H9 (cell line): ENCODE measurements around the gene ST6GALNAC1. TPM values are rescaled to one million over a fixed set of nuclear protein-coding genes. Genes with fewer than 3 reads are reported as not detected.

Experiments used
- DNase-seq: peaks from one replicate; pipeline ENCODE4 v3.0.0-alpha.2; 2017
- H2AFZ ChIP-seq: one replicate; pipeline ENCODE4 v1.6.1; 2013; ENCODE audit warnings: mild to moderate bottlenecking, low read length, control low read depth, moderate library complexity
- H2AK5ac ChIP-seq: 2 replicates; pipeline ENCODE4 v1.6.1; 2013; ENCODE audit warnings: low read length, control low read depth, mixed read lengths; ENCODE audit not compliant: insufficient read length
- H2BK120ac ChIP-seq: one replicate; pipeline ENCODE4 v1.6.1; 2013; ENCODE audit warnings: low read depth, mild to moderate bottlenecking, low read length, control low read depth, inconsistent platforms; ENCODE audit not compliant: poor library complexity, severe bottlenecking
- H2BK12ac ChIP-seq: 2 replicates; pipeline ENCODE4 v1.6.1; 2013; ENCODE audit warnings: low read length, control low read depth, mixed read lengths, low read depth; ENCODE audit not compliant: insufficient read length
- H2BK15ac ChIP-seq: 2 replicates; pipeline ENCODE4 v1.6.1; 2013; ENCODE audit warnings: low read depth, low read length, control low read depth
- H2BK20ac ChIP-seq: one replicate; pipeline ENCODE4 v1.6.1; 2013; ENCODE audit warnings: low read depth, mild to moderate bottlenecking, low read length, control low read depth, inconsistent platforms; ENCODE audit not compliant: poor library complexity, severe bottlenecking
- H2BK5ac ChIP-seq: 2 replicates; pipeline ENCODE4 v1.6.1; 2013; ENCODE audit warnings: low read length, control low read depth, mixed read lengths; ENCODE audit not compliant: insufficient read length
- H3K14ac ChIP-seq: 2 replicates; pipeline ENCODE4 v1.6.1; 2013; ENCODE audit warnings: low read length, control low read depth; ENCODE audit not compliant: insufficient read depth
- H3K18ac ChIP-seq: 2 replicates; pipeline ENCODE4 v1.6.1; 2013; ENCODE audit warnings: low read depth, mild to moderate bottlenecking, mixed read lengths, low read length, control low read depth; ENCODE audit not compliant: insufficient read length
- H3K23ac ChIP-seq: 2 replicates; pipeline ENCODE4 v1.6.1; 2013; ENCODE audit warnings: low read length, control low read depth, mixed read lengths, low read depth; ENCODE audit not compliant: insufficient read length
- H3K23me2 ChIP-seq: 2 replicates; pipeline ENCODE4 v1.6.1; 2013; ENCODE audit warnings: low read depth, mild to moderate bottlenecking, mixed read lengths, low read length, control low read depth; ENCODE audit not compliant: insufficient read length, poor library complexity, severe bottlenecking
- H3K27ac ChIP-seq: 2 replicates; pipeline ENCODE4 v1.5.1; 2013; ENCODE audit warnings: low read length, control low read depth, mixed read lengths, low read depth; ENCODE audit not compliant: insufficient read length
- H3K27me3 ChIP-seq: 2 replicates; pipeline ENCODE4 v1.6.1; 2013; ENCODE audit warnings: low read length, control low read depth, inconsistent platforms; ENCODE audit not compliant: insufficient read depth
- H3K4ac ChIP-seq: 2 replicates; pipeline ENCODE4 v1.6.1; 2013; ENCODE audit warnings: low read depth, mild to moderate bottlenecking, control low read depth, inconsistent platforms, low read length, moderate library complexity
- H3K4me1 ChIP-seq: 2 replicates; pipeline ENCODE4 v1.6.1; 2013; ENCODE audit warnings: low read length, control low read depth, inconsistent platforms; ENCODE audit not compliant: insufficient read depth
- H3K4me2 ChIP-seq: 2 replicates; pipeline ENCODE4 v1.6.1; 2013; ENCODE audit warnings: low read length, control low read depth, mixed read lengths; ENCODE audit not compliant: insufficient read length, insufficient read depth
- H3K56ac ChIP-seq: 2 replicates; pipeline ENCODE4 v1.6.1; 2013; ENCODE audit warnings: low read depth, mild to moderate bottlenecking, mixed read lengths, low read length, control low read depth; ENCODE audit not compliant: insufficient read length
- H3K79me1 ChIP-seq: 2 replicates; pipeline ENCODE4 v1.6.1; 2013; ENCODE audit warnings: low read depth, mild to moderate bottlenecking, moderate library complexity, low read length, control low read depth, inconsistent platforms; ENCODE audit not compliant: insufficient read depth, poor library complexity, severe bottlenecking
- H3K79me2 ChIP-seq: 2 replicates; pipeline ENCODE4 v1.6.1; 2013; ENCODE audit warnings: low read length, control low read depth, inconsistent platforms; ENCODE audit not compliant: insufficient read depth
- H3K9ac ChIP-seq: 2 replicates; pipeline ENCODE4 v1.6.1; 2013; ENCODE audit warnings: low read length, control low read depth, mixed read lengths; ENCODE audit not compliant: insufficient read length; ENCODE audit errors: extremely low read depth
- H3K9me3 ChIP-seq: one replicate; pipeline ENCODE4 v1.6.1; 2013; ENCODE audit warnings: low read depth, low read length, inconsistent platforms; ENCODE audit not compliant: control insufficient read depth
- H3T11ph ChIP-seq: one replicate; pipeline ENCODE4 v1.6.1; 2013; ENCODE audit warnings: mild to moderate bottlenecking, low read length, control low read depth, inconsistent platforms
- H4K20me1 ChIP-seq: one replicate; pipeline ENCODE4 v1.6.1; 2013; ENCODE audit not compliant: control insufficient read depth, insufficient read length, insufficient read depth
- H4K5ac ChIP-seq: 2 replicates; pipeline ENCODE4 v1.6.1; 2013; ENCODE audit warnings: low read depth, mild to moderate bottlenecking, mixed read lengths, low read length, control low read depth; ENCODE audit not compliant: insufficient read length
- H4K8ac ChIP-seq: replicated peaks from 2 replicates; pipeline ENCODE4 v1.6.1; 2013; ENCODE audit warnings: low read length, control low read depth, mixed read lengths, low read depth; ENCODE audit not compliant: insufficient read length
- H4K91ac ChIP-seq: 2 replicates; pipeline ENCODE4 v1.6.1; 2013; ENCODE audit warnings: low read depth, mild to moderate bottlenecking, moderate library complexity, mixed read lengths, low read length, control low read depth; ENCODE audit not compliant: insufficient read length
- H3K27ac Mint-ChIP-seq, 3 experiments: 2 replicates in 2 of 3; 3 replicates in 1 of 3; pipeline ENCODE4 v1.8.0; 2020 to 2021; ENCODE audit warnings: mixed read lengths in 3 of 3, mild to moderate bottlenecking in 1 of 3, moderate library complexity in 1 of 3
- H3K27me3 Mint-ChIP-seq: 2 replicates; pipeline ENCODE4 v1.8.0; 2021; ENCODE audit warnings: low read depth, mild to moderate bottlenecking, moderate library complexity, mixed read lengths
- H3K36me3 Mint-ChIP-seq, 3 experiments: 2 replicates in 2 of 3; 3 replicates in 1 of 3; pipeline ENCODE4 v1.8.0; 2020 to 2021; ENCODE audit warnings: low read depth in 3 of 3, mixed read lengths in 3 of 3; ENCODE audit not compliant: insufficient read depth in 1 of 3
- H3K4me1 Mint-ChIP-seq, 2 experiments: 2 replicates each; pipeline ENCODE4 v1.8.0; 2020; ENCODE audit warnings: mixed read lengths in 2 of 2
- H3K4me3 Mint-ChIP-seq, 2 experiments: 2 replicates in 1 of 2; 3 replicates in 1 of 2; pipeline ENCODE4 v1.8.0; 2020 to 2021; ENCODE audit warnings: mild to moderate bottlenecking in 2 of 2, mixed read lengths in 2 of 2, moderate library complexity in 1 of 2
- H3K9me3 Mint-ChIP-seq, 2 experiments: 2 replicates in 1 of 2; 3 replicates in 1 of 2; pipeline ENCODE4 v1.8.0; 2020; ENCODE audit warnings: mild to moderate bottlenecking in 2 of 2, mixed read lengths in 2 of 2, moderate library complexity in 1 of 2
- CTCF ChIP-seq: fragments of 200-600 bp; sonication (generic); conservative IDR thresholded peaks from 3 replicates; pipeline ENCODE4 v1.8.0; 2021; ENCODE audit warnings: antibody characterized with exemption, mild to moderate bottlenecking
- WGBS: extraction: QIAGEN DNeasy Blood & Tissue Kit; methylation state at CpG from one replicate; pipeline ENCODE4 v1.1.7; 2013; ENCODE audit warnings: missing lambda C conversion rate, low lambda C conversion rate, mixed read lengths; ENCODE audit not compliant: insufficient read length; ENCODE audit errors: extremely low coverage; 5-methylcytosine and 5-hydroxymethylcytosine counted together
- total RNA-seq: library from RNA; stranded (reverse); gene quantifications from 2 replicates; pipeline ENCODE4 v1.2.1, GENCODE V29; 2021

Gene ST6GALNAC1
- total RNA-seq, 1 experiment from 2014 or later: not detected

- Histone ChIP-seq H3K23ac (no peak overlapping the region), H3K4ac (no peak overlapping the region), H3T11ph (no peak overlapping the region), H4K5ac (no peak overlapping the region), H3K79me2 (no peaks in the 10 kb centered on the region), H4K91ac (no peak overlapping the region), H2AFZ (no peak overlapping the region), H3K56ac (no peak overlapping the region), H2BK5ac (no peak overlapping the region), H3K4me1 (no peaks in the 10 kb centered on the region), H3K23me2 (no peaks in the 10 kb centered on the region), H3K79me1 (no peaks in the 10 kb centered on the region), H2BK15ac (no peak overlapping the region), H3K27ac (no peak overlapping the region), H4K20me1 (no peaks in the 10 kb centered on the region), H2BK120ac (no peak overlapping the region), H2BK20ac (no peak overlapping the region), H3K9ac (no peak overlapping the region), H3K18ac (no peak overlapping the region), H2AK5ac (no peak overlapping the region), H2BK12ac (no peak overlapping the region), H4K8ac (no peak overlapping the region), H3K14ac (no peak overlapping the region), H3K27me3 (no peaks in the 10 kb centered on the region), H3K4me2 (no peak overlapping the region), H3K9me3 (no peaks in the 10 kb centered on the region)
- no peak for TF ChIP-seq CTCF
- Mint-ChIP-seq H3K27ac (no peak overlapping the region), H3K27me3 (peaks cover 3% of the 10 kb centered on the region), H3K4me1 (peaks cover 6 to 7% of the 10 kb centered on the region in 2 experiments), H3K9me3 (peaks cover 16 to 19% of the 10 kb centered on the region in 2 experiments), H3K36me3 (peaks cover 2 to 6% (median 6%) of the 10 kb centered on the region in 3 experiments; a peak in 5 of 7 replicates), H3K4me3 (no peak overlapping the region)
- no CpG with 5 or more reads among the region's 2 CpGs for WGBS
- DNase-seq: no peak
Observed at GRCh38 chr17:76617838-76618237, 25.7 kb downstream of the ST6GALNAC1 start.
